ENCODE data around the gene BLTP3A. TPM values are rescaled to one million over a fixed set of nuclear protein-coding genes. Genes with fewer than 3 reads are reported as not detected.

The BLTP3A gene
- total and polyA plus RNA-seq, 2 donors (not counting 1 experiment from before 2014, with no cell fraction given) = 3.3 to 7.1 TPM

- Histone ChIP-seq H4K20me1 (ENCODE audit: control insufficient read depth, extremely low read depth, insufficient read depth, low read length) (no peaks in the 10 kb centered on the region), H3K4me3 (replicated peaks in 1 of 4; ENCODE audit: control extremely low read depth in 1 of 4, insufficient read depth in 1 of 4, low read depth in 3 of 4, low read length in 4 of 4) (no peak overlapping the region), H3K27me3 (ENCODE audit: control insufficient read depth, insufficient read depth, low read length) (no peaks in the 10 kb centered on the region), H3K36me3 (ENCODE audit: control insufficient read depth, insufficient read depth, low read length) (no peaks in the 10 kb centered on the region), H2AFZ (ENCODE audit: low read length) (no peak overlapping the region), H3K4me1 (ENCODE audit: control insufficient read depth, extremely low read depth, insufficient read depth, low read length) (peaks cover 3% of the 10 kb centered on the region), H3K79me2 (ENCODE audit: control insufficient read depth, insufficient read depth, low read length) (no peaks in the 10 kb centered on the region), H3K9me3 (ENCODE audit: control insufficient read depth, insufficient read depth, low read depth, low read length) (no peaks in the 10 kb centered on the region), H3K4me2 (ENCODE audit: extremely low read depth, insufficient read depth, low read length) (no peak overlapping the region), H3K27ac (ENCODE audit: insufficient read depth, low read length) (no peak overlapping the region), H3K9ac (ENCODE audit: insufficient read depth, low read length) (no peak overlapping the region)
- DNase-seq (ENCODE audit: low read depth in 2 of 2) = peak in 1 of 2 donors; percentile 14
- no peak for TF ChIP-seq CTCF (conservative IDR thresholded peaks at IDR 0.05 in 1 of 2, IDR thresholded peaks at IDR 0.05 in 1 of 2; ENCODE audit: low read depth in 1 of 2, low read length in 2 of 2)
- TF ChIP-seq EZH2 (IDR thresholded peaks at IDR 0.05; ENCODE audit: low read length, missing control alignments) = no peak
Measured at GRCh38 chr6:34839666-34840352, 47.9 kb downstream of the BLTP3A start.

Other genes starting within 250 kb of the BLTP3A start
- under 0.01 TPM in 2 replicates for gene SPDEF, start 235.8 kb upstream of the BLTP3A start, total RNA-seq
- gene SPDEF, start 235.8 kb upstream of the BLTP3A start, polyA plus RNA-seq = 0.03 TPM in 1 of 2 replicates, not detected in the other
- gene ILRUN, start 95.3 kb upstream of the BLTP3A start, total RNA-seq = 51.6 and 60.1 TPM in 2 replicates
- gene ILRUN, start 95.3 kb upstream of the BLTP3A start, polyA plus RNA-seq = 44.1 and 49.9 TPM in 2 replicates
- gene SNRPC, start 34.6 kb upstream of the BLTP3A start, total RNA-seq = 44.7 and 62.4 TPM in 2 replicates
- gene SNRPC, start 34.6 kb upstream of the BLTP3A start, polyA plus RNA-seq = 201 and 328 TPM in 2 replicates
- 13.9 and 16.9 TPM in 2 replicates for gene TAF11, start 96.0 kb downstream of the BLTP3A start, total RNA-seq
- 23.6 and 35.6 TPM in 2 replicates for gene TAF11, start 96.0 kb downstream of the BLTP3A start, polyA plus RNA-seq
- gene ANKS1A, start 97.2 kb downstream of the BLTP3A start, total RNA-seq = 5.1 and 7.8 TPM in 2 replicates
- 3.4 and 3.6 TPM in 2 replicates for gene ANKS1A, start 97.2 kb downstream of the BLTP3A start, polyA plus RNA-seq